Stimulated activated CD4-positive, alpha-beta T cell treated with anti-CD3 and anti-CD28 coated beads, Interleukin-4, amount 100 ng/mL, for 4 hours (primary cell): Measurements from ENCODE around the gene KIAA1328.

ENCODE experiments used
- DNase-seq, 2 experiments: peaks; one replicate each; pipeline ENCODE4 v3.0.0-alpha.2; 2020

Gene KIAA1328

DNA sequence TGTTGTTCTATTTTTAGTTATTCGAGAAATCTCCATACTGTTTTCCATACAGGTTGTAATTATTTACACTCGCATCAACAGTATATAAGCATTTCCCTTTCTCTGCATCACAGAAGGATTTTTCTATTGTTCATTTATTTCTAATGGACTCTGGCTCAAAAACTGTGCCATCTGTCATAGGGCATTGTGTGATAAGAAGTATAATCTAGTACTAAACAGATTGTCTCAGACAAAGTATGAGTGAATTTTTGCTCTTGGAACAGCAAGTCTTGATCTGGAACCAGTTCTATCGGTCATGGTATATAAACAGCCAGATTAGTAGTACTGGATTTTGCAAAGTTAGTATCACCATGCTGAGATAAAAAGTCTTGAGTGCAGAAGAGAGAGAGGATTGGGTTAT, 145.8 kb downstream of the KIAA1328 start:
- no peak for DNase-seq

- no peak for DNase-seq
Measured at GRCh38 chr18:36977121-36977520, 148.2 kb downstream of the KIAA1328 start.

GRCh38 chr18:36993068-36993467, 164.1 kb downstream of the KIAA1328 start:
- no peak for DNase-seq

- no peak for DNase-seq
Measured at GRCh38 chr18:37006742-37007141, 177.8 kb downstream of the KIAA1328 start.

DNA sequence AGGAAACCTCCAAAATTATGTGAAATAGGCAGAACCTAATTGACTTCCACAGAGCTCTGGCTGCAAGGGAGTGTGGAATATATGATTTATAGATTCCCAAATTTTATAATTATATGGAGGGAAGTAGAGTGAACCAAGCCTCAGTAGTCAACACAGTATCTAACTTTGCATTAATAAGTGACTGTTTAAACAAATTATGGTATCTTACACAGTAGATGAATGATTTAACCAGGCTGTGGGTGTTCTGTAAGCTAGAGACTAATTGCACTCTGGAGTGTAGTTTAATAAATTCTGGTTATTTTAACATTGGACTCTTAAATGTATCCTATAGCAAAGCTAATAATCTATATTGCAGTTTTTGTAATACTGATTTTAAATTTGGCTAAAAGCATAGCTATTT, 183.5 kb downstream of the KIAA1328 start:
- DNase-seq: no peak

DNA sequence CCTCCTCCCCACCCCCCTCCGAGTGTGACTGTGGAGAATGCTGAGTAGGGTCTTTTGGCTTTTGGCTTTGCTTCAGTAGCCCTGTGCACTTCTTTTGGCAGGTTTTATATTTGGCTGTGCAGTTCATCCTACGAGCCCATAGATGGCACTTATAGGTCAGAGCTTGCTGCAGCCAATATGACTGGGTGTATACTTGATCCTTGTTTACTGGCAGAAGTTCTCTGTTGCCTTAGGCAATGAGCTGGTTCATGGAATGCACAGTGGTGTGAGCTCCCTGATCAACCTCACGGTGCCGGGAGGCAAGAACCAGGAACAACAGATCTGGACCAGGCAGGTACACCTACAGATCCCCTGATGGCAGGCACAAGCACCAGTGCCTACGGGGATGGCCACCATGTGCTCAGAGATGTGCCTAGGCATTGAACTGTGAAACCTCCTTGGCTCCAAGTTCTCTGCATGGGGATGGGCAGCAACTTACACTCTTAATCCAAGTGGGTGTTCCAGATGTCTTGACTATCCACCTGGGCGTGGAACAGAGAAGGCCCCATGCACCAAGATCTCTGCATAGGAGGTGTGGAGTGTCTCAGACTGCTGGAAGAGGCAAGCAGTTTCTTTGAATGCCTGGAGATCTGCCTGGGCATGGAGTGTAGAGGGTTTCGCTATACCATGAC, 190.4 kb downstream of the KIAA1328 start:
- DNase-seq: no peak

- DNase-seq: no peak
Measured at GRCh38 chr18:37033419-37033818, 204.5 kb downstream of the KIAA1328 start.

GRCh38 chr18:37042381-37042780, 213.5 kb downstream of the KIAA1328 start:
- no peak for DNase-seq

DNA sequence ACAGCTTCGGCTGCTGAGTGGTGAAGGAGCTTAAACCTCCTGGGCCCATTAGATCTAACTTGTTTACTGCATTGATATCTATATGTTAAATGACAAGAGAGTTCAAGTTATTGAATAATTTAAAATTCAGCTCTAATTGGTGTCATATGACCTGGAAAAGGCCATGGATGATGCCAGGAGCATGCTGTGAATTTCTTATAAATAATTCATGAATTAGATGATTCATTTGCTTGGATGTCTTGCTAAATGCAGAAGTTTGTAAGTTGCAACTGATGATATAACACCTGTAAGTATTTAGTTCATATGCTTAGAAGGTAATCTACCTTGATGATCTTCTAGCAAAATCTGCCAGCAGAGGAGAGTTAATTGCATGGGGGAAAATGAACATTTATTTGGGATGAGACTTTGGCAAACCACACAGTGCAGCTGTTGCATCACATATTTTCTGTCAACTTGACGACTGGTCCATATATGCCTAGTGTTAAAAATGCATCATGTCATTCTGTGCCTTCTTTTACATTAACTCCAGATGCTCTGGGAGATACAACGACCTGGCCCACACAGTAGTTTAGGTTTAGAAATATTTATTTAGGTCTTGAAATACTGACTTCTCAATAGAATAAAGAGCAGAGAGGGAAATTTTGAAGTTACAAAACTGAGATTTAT, 226.3 kb downstream of the KIAA1328 start:
- no peak for DNase-seq

DNA sequence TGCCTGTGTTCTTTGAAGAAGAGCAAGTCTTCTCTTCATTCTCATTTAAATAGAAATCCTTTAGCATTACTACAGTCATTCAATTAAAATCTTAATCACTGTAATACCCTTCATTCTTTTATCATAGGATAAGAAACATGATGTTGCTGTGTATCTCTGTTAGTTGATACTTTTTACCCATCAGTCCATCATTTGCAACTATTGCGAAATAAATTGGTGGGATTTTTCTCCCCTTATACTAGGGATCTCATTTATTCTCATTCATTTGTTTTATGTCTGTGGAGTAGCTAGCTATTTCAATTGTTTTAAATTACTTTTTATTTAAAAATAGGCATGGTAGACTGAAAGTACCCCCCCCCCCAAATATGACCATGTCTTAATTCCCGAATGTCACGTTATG, 235.3 kb downstream of the KIAA1328 start:
- DNase-seq: no peak

DNA sequence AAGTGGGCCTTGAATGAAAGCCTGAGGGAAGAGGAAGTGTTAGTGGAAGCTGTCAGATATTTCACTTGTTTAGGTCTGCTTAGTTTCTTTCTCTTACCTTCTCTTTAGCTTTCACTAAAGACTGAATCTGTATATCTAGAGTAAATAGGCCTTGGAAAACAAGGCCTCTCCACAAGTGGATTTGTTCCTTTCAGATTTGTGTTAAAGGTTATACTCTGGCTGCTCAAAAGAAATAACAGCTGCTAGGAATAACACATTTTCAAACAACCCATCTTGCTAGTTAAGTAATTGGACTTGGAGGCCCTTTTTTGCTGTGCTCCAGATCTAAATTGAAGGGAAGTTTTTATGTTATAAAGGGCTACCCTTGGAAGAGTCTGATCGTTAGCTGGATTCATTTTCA, 236.3 kb downstream of the KIAA1328 start:
- DNase-seq: no peak

GRCh38 chr18:37084912-37085311, 256.0 kb downstream of the KIAA1328 start:
- no peak for DNase-seq

DNA sequence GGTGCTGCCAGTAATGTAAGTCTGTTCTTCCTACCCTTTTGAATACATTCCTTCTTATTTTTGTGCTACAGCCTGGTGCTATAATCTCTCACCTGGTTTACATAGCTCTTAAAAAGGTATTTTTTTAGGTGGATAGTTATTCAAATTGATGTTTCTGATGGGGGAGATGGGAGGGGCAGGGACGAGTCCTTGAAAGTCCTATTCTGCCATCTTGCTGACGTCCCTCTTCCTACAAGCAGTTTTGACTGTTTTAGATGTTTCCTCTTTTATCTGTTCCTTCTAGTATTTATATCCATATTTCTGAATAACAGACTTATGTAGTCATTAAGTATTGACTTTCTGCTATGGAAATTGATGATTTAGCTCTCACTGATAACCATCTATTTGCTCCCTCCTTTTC, 256.4 kb downstream of the KIAA1328 start:
- DNase-seq: no peak

- DNase-seq: no peak
Measured at GRCh38 chr18:37107748-37108522, 279.0 kb downstream of the KIAA1328 start.

DNA sequence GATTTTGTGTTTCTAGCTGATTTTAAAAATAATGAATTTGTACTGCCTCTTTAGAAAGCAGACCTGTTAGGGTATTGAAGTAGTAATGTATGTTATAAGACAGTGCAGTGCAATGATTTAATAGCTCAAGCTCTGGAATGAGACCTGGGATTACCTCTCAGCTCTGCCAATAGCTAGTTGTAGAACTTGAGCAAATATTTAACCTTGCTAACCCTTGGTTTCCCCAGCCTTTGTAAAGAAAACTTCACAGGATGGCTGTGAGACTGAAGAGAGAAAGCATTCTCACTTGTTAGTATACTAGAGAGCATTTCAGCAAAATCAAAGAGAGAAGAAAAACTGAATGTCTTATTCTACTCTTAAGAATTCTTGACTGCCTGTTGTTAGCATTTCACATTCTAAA, 293.9 kb downstream of the KIAA1328 start:
- DNase-seq: no peak

- no peak for DNase-seq
Measured at GRCh38 chr18:37124516-37124915, 295.6 kb downstream of the KIAA1328 start.

GRCh38 chr18:37135177-37135576, 306.2 kb downstream of the KIAA1328 start:
- no peak for DNase-seq

- no peak for DNase-seq
Measured at GRCh38 chr18:37138456-37138855, 309.5 kb downstream of the KIAA1328 start.

GRCh38 chr18:37139876-37140275, 310.9 kb downstream of the KIAA1328 start:
- DNase-seq: no peak

DNA sequence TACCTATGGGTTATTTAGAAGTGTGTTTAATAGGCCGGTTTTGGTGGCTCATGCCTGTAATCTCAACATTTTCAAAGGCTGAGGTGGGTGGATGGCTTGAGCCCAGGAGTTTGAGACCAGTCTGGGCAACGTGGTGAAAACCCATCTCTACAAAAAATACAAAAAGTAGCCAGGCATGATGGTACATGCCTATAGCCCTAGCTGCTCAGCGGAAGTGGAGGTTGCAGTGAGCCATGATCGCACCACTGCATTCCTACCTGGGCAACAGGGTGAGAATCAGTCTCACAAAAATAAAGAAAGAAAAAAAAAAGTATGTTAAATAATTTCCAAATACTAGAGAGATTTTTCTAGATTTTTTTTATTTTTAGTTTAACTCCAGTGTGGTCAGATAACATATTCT, 316.0 kb downstream of the KIAA1328 start:
- no peak for DNase-seq

DNA sequence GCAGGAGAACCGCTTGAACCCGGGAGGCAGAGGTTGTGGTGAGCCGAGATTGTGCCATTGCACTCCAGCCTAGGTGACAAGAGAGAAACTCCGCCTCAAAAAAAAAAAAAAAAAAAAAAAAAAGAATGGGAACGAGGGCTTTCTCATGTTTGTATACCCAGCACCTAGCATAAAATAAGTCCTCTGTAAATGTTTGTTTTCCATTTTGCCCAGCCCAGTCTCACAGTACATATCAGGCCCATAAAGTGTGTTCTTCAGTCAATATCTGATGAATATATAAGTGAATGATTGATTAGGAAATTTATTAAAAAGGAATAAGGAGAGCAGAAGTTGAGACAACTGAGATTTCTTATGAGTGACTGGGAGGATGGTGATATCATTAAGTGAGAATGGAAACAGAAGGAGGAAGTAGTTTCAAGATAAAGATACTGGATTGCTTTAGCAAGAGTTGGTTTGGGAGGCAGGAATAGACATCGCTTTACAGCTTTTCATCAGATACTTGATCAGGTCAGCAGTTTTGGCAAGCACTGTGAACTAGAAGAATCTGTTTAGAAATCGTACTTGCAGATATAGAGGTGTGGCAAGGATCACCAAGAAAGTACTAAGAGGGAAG, 327.5 kb downstream of the KIAA1328 start:
- DNase-seq: no peak

- no peak for DNase-seq
Measured at GRCh38 chr18:37160038-37160820, 331.3 kb downstream of the KIAA1328 start.

- no peak for DNase-seq
Measured at GRCh38 chr18:37161491-37161890, 332.6 kb downstream of the KIAA1328 start.
